NCI-H524 treated with DMSO at 0.1 percent for 48 hours (cell line): ENCODE results near the gene PRKN.

Experiments
- DNase-seq: peaks from one replicate; lab custom pipeline; 2025; lab: John Stamatoyannopoulos, UW

PRKN gene

GRCh38 chr6:161716176-161716575, 1011.4 kb downstream of the PRKN start:
- DNase-seq = no peak

DNA sequence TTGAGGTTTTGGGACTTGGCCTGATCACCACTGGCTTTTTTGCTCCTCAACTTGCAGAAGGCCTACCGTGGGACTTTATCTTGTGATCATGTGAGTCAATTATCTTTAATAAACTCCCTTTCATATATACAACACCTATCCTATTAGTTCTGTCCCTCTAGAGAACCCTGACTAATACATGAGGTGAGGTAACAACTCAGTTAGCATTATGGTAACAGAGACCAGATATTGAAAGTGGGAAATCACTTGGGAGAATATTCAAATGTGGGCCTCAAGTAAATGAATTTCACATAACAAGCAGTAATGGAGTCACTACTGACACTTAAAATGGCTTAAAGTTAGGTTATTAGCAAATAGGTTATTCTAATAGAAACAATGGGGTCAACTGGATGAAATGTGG, 1015.6 kb downstream of the PRKN start:
- no peak for DNase-seq

DNA sequence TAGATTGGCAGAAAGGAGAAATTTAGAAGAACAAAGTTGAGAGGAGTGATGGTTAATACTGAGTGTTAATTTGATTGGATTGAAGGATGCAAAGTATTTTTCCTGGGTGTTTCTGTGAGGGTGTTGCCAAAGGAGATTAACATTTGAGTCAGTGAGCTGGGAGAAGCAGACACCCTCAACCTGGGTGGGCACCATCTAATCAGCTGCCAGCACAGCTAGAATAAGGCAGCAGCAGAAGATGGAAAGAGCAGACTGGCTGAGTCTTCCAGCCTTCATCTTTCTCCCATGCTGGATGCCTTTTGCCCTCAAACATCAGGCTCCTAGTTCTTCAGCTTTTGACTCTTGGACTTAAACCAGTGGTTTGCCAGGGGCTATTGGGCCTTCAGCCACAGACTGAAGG, 1016.1 kb downstream of the PRKN start:
- no peak for DNase-seq

GRCh38 chr6:161710698-161711097, 1016.9 kb downstream of the PRKN start:
- no peak for DNase-seq

GRCh38 chr6:161701056-161701455, 1026.5 kb downstream of the PRKN start:
- DNase-seq = no peak

DNA sequence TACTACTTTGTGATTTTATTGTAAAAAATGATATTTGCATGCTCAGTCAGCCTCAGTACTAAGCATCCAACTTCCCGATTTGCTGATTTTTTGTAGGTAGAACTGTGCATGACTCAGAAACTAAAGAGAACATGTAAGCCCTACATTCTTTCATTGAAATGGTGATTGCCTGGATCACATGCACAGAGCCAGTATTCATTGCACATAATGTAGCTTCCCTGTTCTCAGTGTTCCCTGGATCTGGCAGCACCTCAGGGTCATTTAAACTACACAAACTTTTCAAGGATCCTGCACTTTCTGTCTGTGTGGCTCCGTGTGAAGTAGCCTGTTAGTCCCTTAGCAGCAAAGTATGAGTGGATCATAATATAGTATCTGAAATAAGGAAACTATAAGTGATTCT, 1030.8 kb downstream of the PRKN start:
- DNase-seq = no peak

DNA sequence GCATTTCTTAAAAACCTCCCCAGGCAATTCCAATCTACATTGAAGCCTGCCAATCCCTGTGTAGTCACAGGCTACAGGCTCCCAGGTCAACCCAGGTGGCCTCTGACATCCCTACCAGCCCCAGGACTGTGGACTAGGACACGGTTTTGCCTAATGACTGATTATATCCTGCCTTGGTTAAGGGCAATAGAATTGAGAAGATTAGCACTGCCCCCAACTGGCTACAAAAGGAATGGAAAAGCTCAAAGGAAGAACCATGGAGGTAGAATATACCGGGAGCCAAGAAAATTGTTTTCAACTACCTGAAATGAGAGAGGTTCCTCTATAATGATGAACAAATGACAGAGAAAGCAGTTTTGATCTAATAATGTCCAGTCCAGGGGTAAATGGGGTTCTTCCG, 1032.6 kb downstream of the PRKN start:
- DNase-seq = no peak

GRCh38 chr6:161686655-161687054, 1040.9 kb downstream of the PRKN start:
- DNase-seq = no peak

DNA sequence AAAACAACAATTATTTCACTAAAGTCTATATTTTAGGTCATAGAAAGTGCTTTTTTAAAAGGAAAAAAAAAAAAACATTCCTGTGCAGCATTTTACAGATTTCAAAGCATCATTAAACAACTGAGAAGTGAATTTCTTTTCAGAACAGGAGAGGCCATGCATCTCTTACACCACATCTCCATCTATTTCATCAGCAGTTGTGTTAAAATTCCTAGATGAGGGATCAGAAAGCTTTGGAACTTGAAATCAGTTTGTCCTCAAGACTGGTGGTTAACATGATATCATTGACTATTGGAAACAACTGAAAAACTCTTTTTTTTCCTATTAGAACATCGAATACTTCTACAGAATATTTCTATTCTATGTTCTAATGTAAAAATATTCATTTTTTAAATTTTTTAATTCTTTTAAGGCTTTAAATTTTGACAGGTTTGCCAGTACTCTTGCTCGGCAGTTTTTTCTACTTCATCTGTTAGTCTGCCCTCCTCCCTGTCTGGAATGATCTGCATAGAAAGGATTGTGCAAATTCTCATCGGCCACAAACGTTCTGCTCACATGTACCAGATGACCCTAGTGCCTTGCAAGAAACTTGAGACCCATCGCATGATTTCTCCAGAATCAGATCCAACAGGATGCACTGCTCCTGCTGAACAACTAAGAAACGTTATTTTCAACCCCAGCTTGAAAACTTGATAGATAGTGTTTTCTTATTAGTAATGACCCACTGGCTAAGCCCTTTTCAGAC, 1042.7 kb downstream of the PRKN start:
- DNase-seq = no peak

DNA sequence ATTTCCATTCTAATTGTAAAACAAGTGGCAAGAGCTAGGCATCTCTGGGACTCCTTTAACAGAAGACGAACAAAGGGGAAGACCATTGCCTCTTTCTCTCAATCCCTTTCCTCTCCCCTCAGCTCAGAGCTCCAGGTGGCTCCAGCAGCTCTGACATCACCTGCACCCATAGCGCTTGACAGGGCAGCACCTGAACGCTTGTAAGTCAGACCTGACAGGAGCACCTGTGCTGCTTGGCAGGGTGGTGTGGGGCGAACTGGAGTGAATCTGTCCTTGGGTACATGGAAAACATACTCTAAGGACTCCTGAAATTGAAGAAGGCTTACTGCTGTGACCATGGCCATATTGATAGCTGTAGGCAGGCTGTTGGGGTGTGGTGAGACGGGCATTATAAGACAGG, 1044.2 kb downstream of the PRKN start:
- DNase-seq = no peak

DNA sequence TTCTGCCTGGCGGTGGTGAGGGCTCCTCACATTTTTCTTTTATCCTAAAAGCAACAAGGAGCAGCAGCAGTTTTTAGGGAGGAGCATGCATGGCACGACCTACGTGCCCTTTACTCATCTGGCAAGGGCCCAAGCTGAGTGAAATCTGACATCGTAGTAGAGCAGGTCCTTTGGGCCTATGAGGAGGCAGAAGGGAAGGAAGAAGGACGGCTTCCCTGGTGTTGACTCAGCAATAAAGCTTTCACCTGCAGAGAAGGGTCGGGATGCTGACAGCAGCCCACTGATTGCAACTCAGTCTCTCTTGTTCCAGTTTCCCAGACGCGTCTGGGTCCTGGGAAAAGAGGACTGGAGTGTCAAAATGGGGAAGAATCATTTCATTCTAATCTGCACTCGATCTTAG, 1044.6 kb downstream of the PRKN start:
- no peak for DNase-seq

DNA sequence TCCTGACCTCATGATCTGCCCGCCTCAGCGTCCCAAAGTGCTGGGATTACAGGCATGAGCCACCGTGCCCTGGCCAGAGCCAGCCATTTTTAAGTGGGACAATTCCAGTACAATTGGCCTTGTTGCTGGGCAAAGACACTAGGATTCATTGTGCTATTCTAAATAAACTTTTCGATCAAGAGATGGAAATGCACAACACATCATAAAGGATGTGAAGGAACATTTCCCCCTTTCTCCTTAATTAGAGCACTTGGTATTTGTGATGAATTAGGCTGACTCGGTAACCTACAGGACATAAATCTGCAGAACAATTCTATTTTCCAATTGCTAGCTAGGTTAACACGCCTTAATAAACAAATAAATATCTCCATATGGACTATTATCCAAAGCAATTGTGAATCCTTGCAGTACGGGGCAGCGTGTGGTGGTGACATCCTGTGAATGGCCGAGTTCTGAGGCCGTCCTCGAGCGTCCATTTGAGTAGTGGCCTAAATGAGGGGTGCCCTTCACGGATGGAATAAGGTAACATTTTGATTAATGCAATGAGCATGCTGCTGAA, 1047.5 kb downstream of the PRKN start:
- DNase-seq = no peak

- no peak for DNase-seq
Measured at GRCh38 chr6:161677188-161677587, 1050.4 kb downstream of the PRKN start.

- no peak for DNase-seq
Measured at GRCh38 chr6:161676586-161676985, 1051.0 kb downstream of the PRKN start.

DNA sequence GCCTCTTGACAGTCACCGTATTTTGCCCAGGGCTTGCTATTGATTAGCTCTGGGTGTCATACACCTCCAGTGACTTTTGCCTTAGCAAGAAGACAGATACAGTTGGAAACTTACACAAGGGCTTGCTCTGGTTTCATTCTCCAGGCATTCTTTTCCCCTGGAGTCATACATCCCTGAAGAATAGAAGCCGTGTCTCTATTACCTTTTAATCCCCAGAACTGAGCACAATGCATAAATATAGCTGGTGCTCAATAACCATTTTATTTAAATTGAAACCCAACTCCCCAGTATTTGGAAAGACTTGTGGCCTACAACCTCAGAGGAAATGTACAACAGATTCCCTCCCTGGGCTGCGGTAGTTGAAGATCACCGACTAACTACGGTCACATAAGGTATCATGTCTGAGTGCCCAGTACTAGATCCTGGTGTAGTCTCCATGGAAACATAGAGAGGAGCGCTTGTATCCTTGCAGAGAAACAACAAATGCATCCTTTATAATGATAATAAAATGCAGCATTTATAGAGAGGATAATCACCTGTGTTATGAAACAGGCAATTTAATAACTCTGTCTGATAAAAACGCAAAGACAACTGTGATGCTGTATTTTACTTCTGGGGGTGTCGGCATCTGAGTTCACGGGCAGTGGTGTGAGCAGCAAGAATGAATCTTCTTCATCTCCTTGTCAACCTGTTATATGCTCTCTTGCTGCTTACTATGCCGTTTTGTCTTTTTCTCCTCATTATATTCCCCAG, 1052.5 kb downstream of the PRKN start:
- no peak for DNase-seq

DNA sequence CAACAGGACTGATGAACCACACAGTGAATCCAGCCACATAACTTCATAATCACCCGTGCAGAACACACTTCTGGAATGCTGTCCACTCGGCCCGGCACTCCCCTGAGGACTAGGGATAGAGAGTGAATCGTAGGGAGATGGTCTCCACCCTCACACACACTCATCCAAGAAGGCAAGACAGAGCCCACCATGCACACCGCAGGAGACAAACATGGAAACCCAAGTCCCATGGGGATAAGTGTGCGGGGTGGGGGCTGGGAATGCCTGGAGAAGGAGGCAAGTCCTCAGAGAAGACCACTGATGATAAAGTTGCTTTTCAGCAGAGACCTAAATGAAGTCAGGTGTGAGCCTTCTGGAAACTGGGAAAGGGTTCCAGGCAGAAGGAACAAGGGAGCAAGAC, 1054.5 kb downstream of the PRKN start:
- no peak for DNase-seq

- DNase-seq = no peak
Measured at GRCh38 chr6:161671117-161671516, 1056.4 kb downstream of the PRKN start.

DNA sequence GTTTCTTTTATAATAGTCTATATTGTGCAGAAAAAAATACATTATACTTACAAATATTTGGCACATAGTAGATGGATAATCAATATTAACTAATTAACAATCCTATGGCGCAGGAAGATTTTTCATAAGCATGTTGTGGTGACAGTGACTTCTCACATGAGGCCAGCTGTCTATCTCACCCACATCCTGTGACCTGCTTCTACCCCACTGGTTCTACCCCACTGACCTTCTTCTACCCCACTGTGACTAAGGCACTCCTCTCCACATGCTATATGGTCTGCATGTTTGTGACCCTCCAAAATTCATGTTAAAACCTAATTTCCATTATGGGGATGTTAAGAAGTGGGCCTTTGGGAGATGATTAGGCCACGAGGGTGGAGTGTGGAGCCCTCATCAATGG, 1058.9 kb downstream of the PRKN start:
- no peak for DNase-seq

DNA sequence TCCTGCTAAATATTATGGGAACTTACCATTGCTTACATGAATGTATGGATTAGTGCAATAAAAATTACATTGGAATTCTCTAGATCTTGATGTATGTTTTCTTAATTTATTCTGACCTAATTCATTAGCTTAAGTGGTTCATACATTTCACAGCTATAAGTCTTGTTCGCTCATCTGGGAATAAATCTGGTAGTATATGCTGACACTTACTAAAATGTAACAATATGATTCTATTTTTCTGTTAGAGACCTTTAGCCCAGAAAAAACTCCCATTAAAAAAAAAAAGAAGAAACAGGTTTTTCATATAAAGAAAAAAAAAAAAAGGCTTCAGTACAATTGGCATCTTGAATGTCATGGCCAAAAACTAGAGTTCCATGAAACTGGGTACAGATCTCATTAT, 1059.6 kb downstream of the PRKN start:
- no peak for DNase-seq

GRCh38 chr6:161663682-161664081, 1063.9 kb downstream of the PRKN start:
- no peak for DNase-seq

- DNase-seq = no peak
Measured at GRCh38 chr6:161660666-161661571, 1066.6 kb downstream of the PRKN start.

DNA sequence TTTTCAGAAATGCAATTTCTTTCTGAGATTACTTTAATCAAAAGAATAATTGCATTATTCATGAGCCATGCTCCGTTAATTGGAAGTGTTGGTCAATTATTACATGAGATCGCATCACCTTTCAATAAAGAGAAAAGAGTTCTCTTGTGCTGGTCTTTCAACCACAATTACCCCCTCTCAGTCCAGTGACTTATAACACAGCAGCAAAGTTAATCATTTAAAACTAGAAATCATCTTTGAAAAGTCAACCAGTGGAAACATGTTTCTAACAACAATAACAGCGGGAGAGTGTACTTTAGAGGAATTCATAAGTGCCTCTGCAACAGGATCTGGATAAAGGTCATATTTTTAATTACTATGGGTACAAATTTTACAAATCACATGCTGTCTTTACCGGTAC, 1069.4 kb downstream of the PRKN start:
- no peak for DNase-seq
